GM23338 (cell line): ENCODE results near the gene SCN4B. TPM values are rescaled to one million over a fixed set of nuclear protein-coding genes. Genes with fewer than 3 reads are reported as not detected.

Experiments
- ATAC-seq: fragments of 200-7000 bp; cut with Tn5 transposase; 3 replicates; pipeline ENCODE4 v1.9.1; 2020
- DNase-seq: peaks from one replicate; pipeline ENCODE4 v3.0.0-alpha.2; 2015; ENCODE audit warnings: low spot score
- H2AFZ ChIP-seq: fragments of 200-600 bp; sonication (generic); 2 replicates; pipeline ENCODE4 v1.8.0; 2016; ENCODE audit warnings: antibody characterized with exemption, mild to moderate bottlenecking, moderate library complexity
- H3F3A ChIP-seq: fragments of 200-600 bp; sonication (generic); replicated peaks from 2 replicates; pipeline ENCODE4 v1.8.0; 2017; ENCODE audit warnings: antibody characterized with exemption, mixed run types, low read depth
- H3K27ac ChIP-seq: fragments of 200-600 bp; sonication (generic); 2 replicates; pipeline ENCODE4 v1.6.1; 2016; ENCODE audit warnings: low read depth
- H3K27me3 ChIP-seq: fragments of 200-600 bp; sonication (generic); 2 replicates; pipeline ENCODE4 v1.8.0; 2016; ENCODE audit warnings: mild to moderate bottlenecking, mixed run types, moderate library complexity; ENCODE audit not compliant: insufficient read depth
- H3K36me3 ChIP-seq: fragments of 200-600 bp; sonication (generic); 2 replicates; pipeline ENCODE4 v1.8.0; 2016; ENCODE audit warnings: mild to moderate bottlenecking; ENCODE audit not compliant: insufficient read depth
- H3K4me1 ChIP-seq: fragments of 200-600 bp; sonication (generic); 2 replicates; pipeline ENCODE4 v1.8.0; 2016; ENCODE audit warnings: mild to moderate bottlenecking, moderate library complexity; ENCODE audit not compliant: insufficient read depth
- H3K4me2 ChIP-seq: fragments of 200-600 bp; sonication (generic); 2 replicates; pipeline ENCODE4 v1.7.1; 2017; ENCODE audit warnings: mixed run types
- H3K4me3 ChIP-seq: fragments of 200-600 bp; sonication (generic); 2 replicates; pipeline ENCODE4 v1.6.1; 2016; ENCODE audit warnings: mixed run types
- H3K79me2 ChIP-seq: fragments of 200-600 bp; sonication (generic); replicated peaks from 2 replicates; pipeline ENCODE4 v1.8.0; 2017; ENCODE audit warnings: mild to moderate bottlenecking; ENCODE audit not compliant: insufficient read depth
- H3K9me2 ChIP-seq: fragments of 200-600 bp; sonication (generic); 2 replicates; pipeline ENCODE4 v1.8.0; 2017; ENCODE audit not compliant: insufficient read depth
- H4K20me1 ChIP-seq: fragments of 200-600 bp; sonication (generic); replicated peaks from 2 replicates; pipeline ENCODE4 v1.8.0; 2017; ENCODE audit warnings: mild to moderate bottlenecking; ENCODE audit not compliant: insufficient read depth
- H3K27ac Mint-ChIP-seq: 2 replicates; pipeline ENCODE4 v1.8.0; 2020; ENCODE audit warnings: inconsistent platforms, mild to moderate bottlenecking, moderate library complexity, mixed read lengths
- H3K27me3 Mint-ChIP-seq: 3 replicates; pipeline ENCODE4 v1.8.0; 2022; ENCODE audit warnings: low read depth, mild to moderate bottlenecking, moderate library complexity, mixed read lengths, inconsistent platforms; ENCODE audit not compliant: insufficient read depth, poor library complexity
- H3K36me3 Mint-ChIP-seq: 3 replicates; pipeline ENCODE4 v1.8.0; 2021; ENCODE audit warnings: low read depth, mild to moderate bottlenecking, inconsistent platforms, moderate library complexity, mixed read lengths
- H3K4me1 Mint-ChIP-seq: 3 replicates; pipeline ENCODE4 v1.8.0; 2020; ENCODE audit warnings: mild to moderate bottlenecking, inconsistent platforms, mixed read lengths
- H3K4me3 Mint-ChIP-seq: 3 replicates; pipeline ENCODE4 v1.8.0; 2021; ENCODE audit warnings: moderate library complexity, mild to moderate bottlenecking, inconsistent platforms, mixed read lengths
- H3K9me3 Mint-ChIP-seq: 3 replicates; pipeline ENCODE4 v1.8.0; 2020; ENCODE audit warnings: moderate library complexity, mild to moderate bottlenecking, inconsistent platforms, mixed read lengths
- CREB1 ChIP-seq: fragments of 250-450 bp; sonication (Bioruptor Pico); IDR thresholded peaks from 2 replicates; pipeline ENCODE4 v1.5.0; 2020; ENCODE audit warnings: low read depth, mild to moderate bottlenecking, moderate library complexity
- ETS1 ChIP-seq: IDR thresholded peaks from 2 replicates; pipeline ENCODE4 v1.6.1; 2016; ENCODE audit warnings: antibody characterized with exemption
- JUNB ChIP-seq: IDR thresholded peaks from one replicate; pipeline ENCODE4 v1.6.1; 2016; ENCODE audit warnings: antibody characterized with exemption; ENCODE audit not compliant: unreplicated experiment
- NANOG ChIP-seq: IDR thresholded peaks from 2 replicates; pipeline ENCODE4 v1.6.1; 2016; ENCODE audit warnings: antibody characterized with exemption, borderline replicate concordance
- POLR2AphosphoS5 ChIP-seq: IDR thresholded peaks from 2 replicates; pipeline ENCODE4 v1.6.1; 2016; ENCODE audit warnings: antibody characterized with exemption, low read depth
- REST ChIP-seq: IDR thresholded peaks from one replicate; pipeline ENCODE4 v1.6.1; 2018; ENCODE audit warnings: antibody characterized with exemption; ENCODE audit not compliant: unreplicated experiment
- polyA plus RNA-seq: library from polyadenylated mRNA; unstranded; fragments of >200 nt; fragmentation: Nextera tagmentation; extraction: Ambion mirVana; gene quantifications from 2 replicates; pipeline ENCODE4 v1.2.1, GENCODE V29; 2016
- total RNA-seq: library from RNA; depleted of rRNA; stranded (reverse); fragments of >200 nt; shearing (Covaris generic); gene quantifications from 2 replicates; pipeline ENCODE4 v1.2.3, GENCODE V29; 2014

Gene SCN4B
- total and polyA plus RNA-seq, 2 experiments from 2014 or later, result 0.45 to 3.0 TPM

GRCh38 chr11:118105657-118106305, 46.8 kb downstream of the SCN4B start (continued):
- TF ChIP-seq ETS1 (no peak), REST (no peak)

GRCh38 chr11:118104491-118104890, 48.1 kb downstream of the SCN4B start:
- H3K4me1 Mint-ChIP-seq, result peaks cover 26% of the 10 kb centered on the region
- no peak for ATAC-seq
- TF ChIP-seq JUNB, result no peak
- no peak for TF ChIP-seq POLR2AphosphoS5
- TF ChIP-seq CREB1 (CRISPR knock-in tag), result no peak
- no peak for TF ChIP-seq ETS1
- no peak for TF ChIP-seq REST
- no peak for TF ChIP-seq NANOG
- Histone ChIP-seq H3K36me3 (no peaks in the 10 kb centered on the region), H3K4me3 (no peak overlapping the region), H3K9me2 (peaks cover 3% of the 10 kb centered on the region; the same call in 1 of the 2 replicates), H3K27me3 (no peaks in the 10 kb centered on the region), H2AFZ (no peak overlapping the region), H3K4me2 (no peak overlapping the region), H3F3A (no peaks in the 10 kb centered on the region), H3K27ac (no peak overlapping the region), H3K79me2 (no peaks in the 10 kb centered on the region), H4K20me1 (no peaks in the 10 kb centered on the region), H3K4me1 (peaks cover 7% of the 10 kb centered on the region)
- DNase-seq, result no peak
- no peaks in the 10 kb centered on the region; the same call in 2 of the 3 replicates for H3K36me3 Mint-ChIP-seq
- no peak overlapping the region for H3K27ac Mint-ChIP-seq
- H3K27me3 Mint-ChIP-seq, result peaks cover 11% of the 10 kb centered on the region
- H3K9me3 Mint-ChIP-seq, result no peaks in the 10 kb centered on the region
- H3K4me3 Mint-ChIP-seq, result no peak overlapping the region
